ENCODE data around the gene GABPB1. TPM values are rescaled to one million over a fixed set of nuclear protein-coding genes. Genes with fewer than 3 reads are reported as not detected.

The GABPB1 gene
- total RNA-seq, 4 donors from 2014 or later, result 10.8 to 31.2 (median 20.3) TPM

- H3K27me3 ChIP-seq, result no peaks in the 10 kb centered on the region
- no peaks in the 10 kb centered on the region for H3K36me3 ChIP-seq
- H3K4me1 ChIP-seq, result no peaks in the 10 kb centered on the region
- WGBS, result 91% methylated on average over 8 of the region's 9 CpGs
- H3K27ac ChIP-seq, result no peak overlapping the region
- TF ChIP-seq POLR2AphosphoS5 (IDR thresholded peaks at IDR 0.05) (no peak), EP300 (IDR thresholded peaks at IDR 0.05) (no peak), CTCF (IDR thresholded peaks at IDR 0.05) (no peak), POLR2A (IDR thresholded peaks at IDR 0.05) (no peak)
- DNase-seq (ENCODE audit: low spot score in 2 of 2), result no peak
- H3K9me3 ChIP-seq, result no peaks in the 10 kb centered on the region
- no peak overlapping the region for H3K4me3 ChIP-seq
Measured at GRCh38 chr15:50236433-50236832, 118.6 kb downstream of the GABPB1 start.

- Histone ChIP-seq H3K4me1 (no peaks in the 10 kb centered on the region), H3K36me3 (no peaks in the 10 kb centered on the region), H3K27me3 (no peaks in the 10 kb centered on the region), H3K27ac (no peak overlapping the region), H3K9me3 (no peaks in the 10 kb centered on the region), H3K4me3 (no peak overlapping the region)
- WGBS, result 90% methylated on average over 1 of the region's 1 CpG
- no peak for DNase-seq (ENCODE audit: low spot score in 2 of 2)
- no peak for TF ChIP-seq CTCF (IDR thresholded peaks at IDR 0.05)
- no peak for TF ChIP-seq POLR2AphosphoS5 (IDR thresholded peaks at IDR 0.05)
- TF ChIP-seq POLR2A (IDR thresholded peaks at IDR 0.05), result no peak
- no peak for TF ChIP-seq EP300 (IDR thresholded peaks at IDR 0.05)
Measured at GRCh38 chr15:50235794-50236193, 119.2 kb downstream of the GABPB1 start.

GRCh38 chr15:50234764-50235163, 120.2 kb downstream of the GABPB1 start:
- WGBS, result 40% methylated on average over 2 of the region's 2 CpGs
- H3K4me1 ChIP-seq, result no peaks in the 10 kb centered on the region
- H3K27ac ChIP-seq, result no peak overlapping the region
- no peak overlapping the region for H3K4me3 ChIP-seq
- H3K9me3 ChIP-seq, result no peaks in the 10 kb centered on the region
- TF ChIP-seq POLR2AphosphoS5 (IDR thresholded peaks at IDR 0.05) (no peak), EP300 (IDR thresholded peaks at IDR 0.05) (no peak), CTCF (IDR thresholded peaks at IDR 0.05) (no peak), POLR2A (IDR thresholded peaks at IDR 0.05) (no peak)
- H3K36me3 ChIP-seq, result no peaks in the 10 kb centered on the region
- no peaks in the 10 kb centered on the region for H3K27me3 ChIP-seq
- DNase-seq (ENCODE audit: low spot score in 2 of 2), result no peak

- Histone ChIP-seq H3K4me3 (no peak overlapping the region), H3K27ac (no peak overlapping the region), H3K9me3 (no peaks in the 10 kb centered on the region), H3K27me3 (no peaks in the 10 kb centered on the region), H3K4me1 (no peaks in the 10 kb centered on the region), H3K36me3 (no peaks in the 10 kb centered on the region)
- DNase-seq (ENCODE audit: low spot score in 2 of 2), result no peak
- TF ChIP-seq CTCF (IDR thresholded peaks at IDR 0.05) (no peak), POLR2AphosphoS5 (IDR thresholded peaks at IDR 0.05) (no peak), EP300 (IDR thresholded peaks at IDR 0.05) (no peak), POLR2A (IDR thresholded peaks at IDR 0.05) (no peak)
Measured at GRCh38 chr15:50233192-50233736, 121.7 kb downstream of the GABPB1 start.

- H3K4me1 ChIP-seq, result no peaks in the 10 kb centered on the region
- no peak overlapping the region for H3K27ac ChIP-seq
- H3K27me3 ChIP-seq, result no peaks in the 10 kb centered on the region
- H3K4me3 ChIP-seq, result no peak overlapping the region
- TF ChIP-seq EP300 (IDR thresholded peaks at IDR 0.05) (no peak), POLR2A (IDR thresholded peaks at IDR 0.05) (no peak), CTCF (IDR thresholded peaks at IDR 0.05) (no peak), POLR2AphosphoS5 (IDR thresholded peaks at IDR 0.05) (no peak)
- no peaks in the 10 kb centered on the region for H3K36me3 ChIP-seq
- 95% methylated on average over 2 of the region's 2 CpGs for WGBS
- DNase-seq (ENCODE audit: low spot score in 2 of 2), result no peak
- no peaks in the 10 kb centered on the region for H3K9me3 ChIP-seq
Measured at GRCh38 chr15:50232791-50233190, 122.2 kb downstream of the GABPB1 start.

Data from suprapubic skin (tissue), 4 donors.